ENCODE data around the gene ZNF500. TPM values are rescaled to one million over a fixed set of nuclear protein-coding genes. Genes with fewer than 3 reads are reported as not detected.

ZNF500 gene
- 10 to 100 TPM in 2 of 4 donors, 1 to 10 TPM in 2; 7.9 to 17.6 (median 12.4) TPM for total RNA-seq

DNA sequence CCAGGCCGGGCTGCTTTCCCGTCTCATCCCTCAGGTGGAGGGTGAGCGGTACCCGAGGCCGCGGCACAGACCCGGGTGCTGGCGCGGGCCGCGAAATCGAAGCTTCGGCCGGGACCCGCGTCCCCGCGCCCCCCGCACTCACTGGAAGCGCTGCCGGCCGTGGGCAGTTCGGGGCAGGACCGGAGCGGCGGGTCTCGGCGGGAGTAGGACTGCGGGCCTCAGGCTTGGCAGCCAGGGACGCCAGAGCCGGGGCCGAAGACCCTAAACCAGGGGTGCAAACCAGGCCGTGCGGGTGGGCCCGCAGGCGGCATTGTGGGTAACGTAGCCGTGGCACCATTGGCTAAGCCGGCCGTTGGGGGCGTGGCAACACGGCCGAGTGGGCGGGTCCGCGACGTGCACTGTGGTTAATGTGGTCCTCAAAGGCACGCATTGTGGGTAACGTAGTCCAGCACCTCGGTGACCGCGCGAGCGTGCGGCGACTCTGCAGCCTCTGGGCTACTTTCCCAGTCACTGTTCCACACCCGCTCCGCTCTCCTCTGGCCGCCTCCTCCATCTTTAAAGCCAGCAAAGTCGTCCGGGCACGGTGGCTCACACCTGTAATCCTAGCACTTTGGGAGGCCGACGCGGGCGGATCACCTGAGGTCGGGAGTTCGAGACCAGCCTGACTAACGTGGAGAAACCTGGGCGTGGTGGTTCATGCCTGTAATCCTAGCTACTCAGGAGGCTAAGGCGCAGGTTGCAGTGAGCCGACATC is at the start of gene ZNF500:
Gene ZNF500, minus strand, starts transcription at position 288 of the 754 bp plus-strand sequence. CDS start 1,184 bp downstream, outside the sequence.
- Histone ChIP-seq H3K4me1 (peaks cover 35% of the 10 kb centered on the region), H3K9me3 (no peaks in the 10 kb centered on the region), H3K36me3 (peaks cover 25% of the 10 kb centered on the region), H3K4me3 (peak within 1 kb of the TSS; percentile 92), H3K27me3 (no peaks in the 10 kb centered on the region), H3K27ac (peak within 1 kb of the TSS; percentile 89)
- TF ChIP-seq, protein P1, sequence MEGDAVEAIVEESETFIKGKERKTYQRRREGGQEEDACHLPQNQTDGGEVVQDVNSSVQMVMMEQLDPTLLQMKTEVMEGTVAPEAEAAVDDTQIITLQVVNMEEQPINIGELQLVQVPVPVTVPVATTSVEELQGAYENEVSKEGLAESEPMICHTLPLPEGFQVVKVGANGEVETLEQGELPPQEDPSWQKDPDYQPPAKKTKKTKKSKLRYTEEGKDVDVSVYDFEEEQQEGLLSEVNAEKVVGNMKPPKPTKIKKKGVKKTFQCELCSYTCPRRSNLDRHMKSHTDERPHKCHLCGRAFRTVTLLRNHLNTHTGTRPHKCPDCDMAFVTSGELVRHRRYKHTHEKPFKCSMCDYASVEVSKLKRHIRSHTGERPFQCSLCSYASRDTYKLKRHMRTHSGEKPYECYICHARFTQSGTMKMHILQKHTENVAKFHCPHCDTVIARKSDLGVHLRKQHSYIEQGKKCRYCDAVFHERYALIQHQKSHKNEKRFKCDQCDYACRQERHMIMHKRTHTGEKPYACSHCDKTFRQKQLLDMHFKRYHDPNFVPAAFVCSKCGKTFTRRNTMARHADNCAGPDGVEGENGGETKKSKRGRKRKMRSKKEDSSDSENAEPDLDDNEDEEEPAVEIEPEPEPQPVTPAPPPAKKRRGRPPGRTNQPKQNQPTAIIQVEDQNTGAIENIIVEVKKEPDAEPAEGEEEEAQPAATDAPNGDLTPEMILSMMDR (IDR thresholded peaks at IDR 0.05) = no peak
- TF ChIP-seq POLR2A (IDR thresholded peaks at IDR 0.05) (peak in 1 of 2 donors; percentile 16), POLR2AphosphoS5 (IDR thresholded peaks at IDR 0.05) (peak in 2 of 3 donors; percentile 6 to 29), EP300 (IDR thresholded peaks at IDR 0.05) (no peak)
- WGBS = 6% methylated on average over 36 of the region's 72 CpGs
- peak; percentile 99 for DNase-seq (ENCODE audit: low spot score in 2 of 2)

DNA sequence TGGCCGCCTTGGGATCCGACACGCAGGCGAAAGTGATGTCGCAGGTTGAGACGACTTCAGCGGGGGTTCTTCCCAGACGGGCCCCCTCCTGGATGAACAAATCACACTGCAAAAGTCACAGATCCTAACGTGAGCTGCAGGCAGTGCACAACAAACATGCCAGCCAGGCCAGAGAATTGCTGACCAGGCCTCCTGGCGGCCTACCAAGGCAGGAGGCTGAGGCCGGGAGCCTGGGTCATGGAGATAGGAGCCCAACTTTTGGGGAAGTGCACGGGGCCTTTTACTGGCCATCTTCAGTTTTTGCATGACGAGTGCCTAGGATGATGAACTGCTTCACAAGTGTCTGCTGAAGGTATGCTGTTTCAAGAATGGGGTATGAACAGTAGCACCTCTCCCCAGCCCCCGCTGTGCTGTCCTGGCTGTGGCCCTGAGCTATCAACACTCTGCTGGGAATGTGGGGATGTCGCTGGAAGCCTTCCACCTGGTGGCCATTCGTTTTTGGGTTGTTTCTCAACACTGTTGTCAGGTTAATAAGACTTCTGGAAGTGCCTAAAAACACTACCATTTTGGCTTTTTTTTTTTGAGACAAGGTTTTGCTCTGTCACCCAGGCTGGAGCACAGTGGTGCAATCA is 47.7 kb upstream of the ZNF500 start:
- TF ChIP-seq EP300 (IDR thresholded peaks at IDR 0.05) (no peak), POLR2AphosphoS5 (IDR thresholded peaks at IDR 0.05) (no peak), POLR2A (IDR thresholded peaks at IDR 0.05) (no peak)
- TF ChIP-seq, protein P1 (IDR thresholded peaks at IDR 0.05) = no peak
- 87% methylated on average over 13 of the region's 16 CpGs for WGBS
- peaks cover 91% of the 10 kb centered on the region for H3K36me3 ChIP-seq
- DNase-seq (ENCODE audit: low spot score in 2 of 2) = no peak
- no peaks in the 10 kb centered on the region for H3K4me1 ChIP-seq
- H3K27ac ChIP-seq = no peak overlapping the region
- no peaks in the 10 kb centered on the region for H3K9me3 ChIP-seq
- H3K27me3 ChIP-seq = no peaks in the 10 kb centered on the region
- H3K4me3 ChIP-seq = no peak overlapping the region

DNA sequence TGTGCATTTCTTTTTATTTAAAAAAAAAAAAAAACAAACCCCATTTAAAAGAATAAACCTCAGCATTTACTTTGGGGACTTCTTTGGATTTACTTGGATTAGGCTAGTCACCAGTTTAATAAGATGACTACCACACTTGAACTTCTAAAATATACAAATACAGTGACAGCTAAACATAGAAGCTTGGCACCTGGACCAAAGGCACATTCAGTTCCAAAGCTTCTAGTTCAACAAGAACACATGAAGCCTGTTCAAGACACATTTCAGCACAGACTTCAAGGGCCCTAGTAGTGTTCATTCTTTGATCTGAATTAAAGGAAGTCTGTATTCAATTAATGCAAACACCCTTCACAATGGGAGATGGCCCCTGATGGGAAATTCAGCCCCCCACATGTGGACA is 47.1 kb upstream of the ZNF500 start:
- TF ChIP-seq POLR2AphosphoS5 (IDR thresholded peaks at IDR 0.05) (no peak), EP300 (IDR thresholded peaks at IDR 0.05) (no peak), POLR2A (IDR thresholded peaks at IDR 0.05) (no peak)
- TF ChIP-seq, protein P1 (IDR thresholded peaks at IDR 0.05) = no peak
- Histone ChIP-seq H3K27me3 (no peaks in the 10 kb centered on the region), H3K4me3 (no peak overlapping the region), H3K9me3 (no peaks in the 10 kb centered on the region), H3K36me3 (peaks cover 91% of the 10 kb centered on the region), H3K4me1 (no peaks in the 10 kb centered on the region), H3K27ac (no peak overlapping the region)
- DNase-seq (ENCODE audit: low spot score in 2 of 2) = no peak

DNA sequence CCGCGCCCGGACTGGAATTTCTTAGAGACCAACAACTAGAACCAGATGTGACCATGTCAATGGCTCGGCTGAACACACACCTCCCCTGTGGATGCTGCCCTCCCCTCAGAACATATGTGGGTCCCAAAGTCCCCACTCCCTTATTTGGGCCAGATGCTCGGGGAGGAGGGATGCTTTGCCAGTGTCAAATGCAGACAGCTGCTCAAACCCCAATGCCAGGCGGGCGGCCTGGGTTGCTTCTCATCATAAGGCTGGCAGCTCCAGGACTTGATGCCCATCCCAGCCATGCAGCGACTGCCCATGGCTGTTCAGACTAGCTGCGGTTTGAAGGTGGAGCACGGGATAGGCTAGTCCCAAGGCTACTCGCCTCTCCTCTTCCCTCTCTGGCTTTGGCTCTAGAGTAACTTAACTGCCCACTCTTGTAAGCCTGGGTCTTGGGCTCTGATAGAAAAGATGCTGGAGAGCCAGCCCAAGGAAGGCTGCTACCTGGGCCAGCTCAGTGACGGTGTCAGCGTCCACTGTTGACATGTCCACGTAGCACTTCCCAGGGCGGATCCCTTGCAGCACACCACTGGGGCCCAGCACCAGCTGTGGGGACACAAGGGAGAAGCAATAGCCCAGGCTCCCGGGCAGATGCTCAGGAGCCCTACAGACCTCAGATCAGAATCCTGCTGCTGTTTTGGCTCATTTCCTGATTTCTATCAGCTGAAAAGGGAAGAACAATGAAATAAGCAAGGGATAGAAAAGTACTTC is 46.5 kb upstream of the ZNF500 start:
- no peak overlapping the region for H3K4me3 ChIP-seq
- no peak for DNase-seq (ENCODE audit: low spot score in 2 of 2)
- H3K27ac ChIP-seq = no peak overlapping the region
- H3K36me3 ChIP-seq = peaks cover 93% of the 10 kb centered on the region
- no peaks in the 10 kb centered on the region for H3K4me1 ChIP-seq
- no peaks in the 10 kb centered on the region for H3K27me3 ChIP-seq
- no peaks in the 10 kb centered on the region for H3K9me3 ChIP-seq
- no peak for TF ChIP-seq POLR2A (IDR thresholded peaks at IDR 0.05)
- no peak for TF ChIP-seq EP300 (IDR thresholded peaks at IDR 0.05)
- no peak for TF ChIP-seq POLR2AphosphoS5 (IDR thresholded peaks at IDR 0.05)
- TF ChIP-seq, protein P1 (IDR thresholded peaks at IDR 0.05) = no peak
- WGBS = 93% methylated on average over 13 of the region's 16 CpGs

DNA sequence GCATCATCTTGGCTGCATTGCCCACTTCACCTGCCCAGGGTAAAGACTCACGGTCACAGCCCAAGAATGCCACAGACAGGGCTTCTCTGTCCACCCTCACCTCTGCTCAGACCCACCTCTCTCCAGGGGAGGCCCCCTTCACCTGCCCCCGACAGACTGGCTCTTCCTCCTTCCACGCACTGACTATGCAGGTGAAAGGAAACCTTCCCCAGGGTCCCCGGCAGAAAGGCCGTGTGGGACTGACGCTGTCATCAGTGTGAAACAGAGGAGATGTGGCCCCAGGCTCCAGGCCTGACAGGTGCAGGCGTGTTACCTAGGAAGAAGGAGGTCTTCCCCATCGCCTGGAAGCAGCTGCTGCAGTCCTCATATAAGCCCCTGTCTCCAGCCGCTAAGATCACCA is 44.8 kb upstream of the ZNF500 start:
- Histone ChIP-seq H3K4me1 (no peaks in the 10 kb centered on the region), H3K27ac (no peak overlapping the region), H3K9me3 (no peaks in the 10 kb centered on the region), H3K27me3 (no peaks in the 10 kb centered on the region), H3K4me3 (no peak overlapping the region), H3K36me3 (peaks cover 90% of the 10 kb centered on the region)
- TF ChIP-seq, protein P1 (IDR thresholded peaks at IDR 0.05) = no peak
- no peak for TF ChIP-seq EP300 (IDR thresholded peaks at IDR 0.05)
- 93% methylated on average over 5 of the region's 9 CpGs for WGBS
- DNase-seq (ENCODE audit: low spot score in 2 of 2) = no peak
